Adrenal gland (tissue), 12 donors: Measurements from ENCODE around the gene C16orf87. TPM values are rescaled to one million over a fixed set of nuclear protein-coding genes. Genes with fewer than 3 reads are reported as not detected.

Experiments used
- DNase-seq, 7 donors: peaks; one replicate each; pipeline ENCODE4 v3.0.0-alpha.2; 2019 to 2020
- H3K27ac ChIP-seq, 5 donors: fragments of 200-600 bp; sonication (generic) in 4 of 5; 1 replicate in 3 of 5; 2 replicates in 2 of 5; pipeline versions ENCODE4 v1.5.1 to v1.8.0; 2016 to 2020; ENCODE audit warnings: mild to moderate bottlenecking in 1 of 5
- H3K27me3 ChIP-seq: fragments of 200-600 bp; 2 replicates; pipeline ENCODE4 v1.8.0; 2021
- H3K36me3 ChIP-seq, 2 donors: fragments of 200-600 bp; replicated peaks in 1 of 2; 1 replicate in 1 of 2; 2 replicates in 1 of 2; pipeline versions ENCODE4 v1.5.1 to v1.8.0; 2018 to 2022
- H3K4me1 ChIP-seq, 2 donors: fragments of 200-600 bp; replicated peaks in 1 of 2; 1 replicate in 1 of 2; 2 replicates in 1 of 2; pipeline versions ENCODE4 v1.5.1 to v1.8.0; 2018 to 2021
- H3K4me3 ChIP-seq, 4 donors: fragments of 200-600 bp; sonication (generic) in 3 of 4; one replicate each; pipeline ENCODE4 v1.5.1; 2016 to 2018
- H3K9me3 ChIP-seq, 3 donors: fragments of 200-600 bp; sonication (generic) in 1 of 3; replicated peaks in 1 of 3; 1 replicate in 2 of 3; 2 replicates in 1 of 3; pipeline versions ENCODE4 v1.5.1 to v1.8.0; 2016 to 2021
- CTCF ChIP-seq, 6 experiments: fragments of 450-650 bp in 4 of 6; fragments of 200-600 bp in 2 of 6; sonication (generic) in 1 of 6; IDR thresholded peaks; 1 replicate in 5 of 6; 2 replicates in 1 of 6; pipeline versions ENCODE4 v1.5.1 to v1.8.0; 2016 to 2021; ENCODE audit warnings: antibody characterized with exemption in 6 of 6, mild to moderate bottlenecking in 2 of 6, moderate library complexity in 1 of 6
- POLR2A ChIP-seq, 2 donors: fragments of 450-650 bp; IDR thresholded peaks; one replicate each; pipeline ENCODE4 v1.6.1; 2017; ENCODE audit warnings: antibody characterized with exemption in 2 of 2, mild to moderate bottlenecking in 2 of 2, moderate library complexity in 1 of 2
- WGBS, 4 donors: extraction: QIAGEN DNeasy Blood & Tissue Kit in 2 of 4; methylation state at CpG; one replicate each; pipeline versions ENCODE4 v1.1.5 to v1.1.7; 2013 to 2017; 5-methylcytosine and 5-hydroxymethylcytosine counted together
- intact Hi-C, 2 donors: fragments of 100-400 bp; cut with DNase I; formaldehyde crosslinking; loops; one replicate each; pipeline versions ENCODE4 v1.14.1 to v1.15.0; 2022 to 2023
- polyA plus RNA-seq, 3 donors: library from polyadenylated mRNA; stranded (reverse); fragments of 200-250 nt in 2 of 3; fragments of 350-450 nt in 1 of 3; fragmentation: Illumina TruSeq in 1 of 3; extraction: RNeasy Lipid Tissue Mini Kit (QIAGEN cat#74804) in 1 of 3; gene quantifications; one replicate each; pipeline ENCODE4 v1.2.3, GENCODE V29; 2013 to 2014
- total RNA-seq, 9 donors: library from RNA; depleted of rRNA in 4 of 9; stranded (reverse); fragments of >200 nt in 4 of 9; fragments of 120-200 nt in 1 of 9; fragmentation: NEBNext Ultra II Directional in 1 of 9; extraction: Animal tissue kit (Norgen Biotek cat#: 25700) in 1 of 9; gene quantifications; one replicate each; pipeline versions ENCODE4 v1.1.0 to v1.2.4, GENCODE V29; 2013 to 2023
- donor health status: healthy with polysubstance abuse.
- donor health status: Bipolar disorder and iron deficiency.
- donor health status: DM: yes; HTN: yes; CAD: no.
- donor health status: DM: no; HTN: no; CAD: no.
- donor health status: DM: no; HTN: no; CAD: no.
- donor health status: DM: yes; HTN: yes; CAD: no.

C16orf87 gene
- total and polyA plus RNA-seq, 12 donors, result 2.3 to 26.0 (median 7.8) TPM

- Histone ChIP-seq H3K4me1 (no peaks in the 10 kb centered on the region), H3K27ac (no peak overlapping the region), H3K27me3 (no peaks in the 10 kb centered on the region), H3K36me3 (no peaks in the 10 kb centered on the region), H3K9me3 (no peaks in the 10 kb centered on the region), H3K4me3 (no peak overlapping the region)
- no peak for DNase-seq
- 89 to 98% (median 93%) methylated on average over 4 of the region's 4 CpGs for WGBS, 4 donors
- TF ChIP-seq POLR2A (IDR thresholded peaks at IDR 0.05) (no peak), CTCF (IDR thresholded peaks at IDR 0.05) (no peak)
- intact Hi-C loops, result no loop called here
Measured at GRCh38 chr16:46783800-46784199, 47.2 kb downstream of the C16orf87 start.

- no peak for DNase-seq
- H3K27me3 ChIP-seq, result no peaks in the 10 kb centered on the region
- no peaks in the 10 kb centered on the region for H3K4me1 ChIP-seq
- no peak overlapping the region for H3K4me3 ChIP-seq
- intact Hi-C loops, result no loop called here
- TF ChIP-seq CTCF (IDR thresholded peaks at IDR 0.05) (no peak), POLR2A (IDR thresholded peaks at IDR 0.05) (no peak)
- no peaks in the 10 kb centered on the region for H3K36me3 ChIP-seq
- no peak overlapping the region for H3K27ac ChIP-seq
- 78 to 88% (median 85%) methylated on average over 2 of the region's 2 CpGs for WGBS, 4 donors
- no peaks in the 10 kb centered on the region for H3K9me3 ChIP-seq
Measured at GRCh38 chr16:46782320-46782719, 48.7 kb downstream of the C16orf87 start.

- Histone ChIP-seq H3K27me3 (no peaks in the 10 kb centered on the region), H3K4me1 (no peaks in the 10 kb centered on the region), H3K27ac (no peak overlapping the region), H3K9me3 (no peaks in the 10 kb centered on the region), H3K4me3 (no peak overlapping the region), H3K36me3 (no peaks in the 10 kb centered on the region)
- 87 to 88% methylated on average over 12 of the region's 12 CpGs; no CpG with 5 or more reads in 2 of the 4 donors for WGBS, 4 donors
- intact Hi-C loops, result no loop called here
- TF ChIP-seq CTCF (IDR thresholded peaks at IDR 0.05) (no peak), POLR2A (IDR thresholded peaks at IDR 0.05) (no peak)
- no peak for DNase-seq
Measured at GRCh38 chr16:46777804-46778203, 53.2 kb downstream of the C16orf87 start.

GRCh38 chr16:46775214-46775613 lies 55.8 kb downstream of the C16orf87 start:
- intact Hi-C loops, result no loop called here
- H3K4me3 ChIP-seq, result no peak overlapping the region
- TF ChIP-seq CTCF (IDR thresholded peaks at IDR 0.05) (no peak), POLR2A (IDR thresholded peaks at IDR 0.05) (no peak)
- H3K36me3 ChIP-seq, result no peaks in the 10 kb centered on the region
- no peak for DNase-seq
- no peaks in the 10 kb centered on the region for H3K27me3 ChIP-seq
- no peaks in the 10 kb centered on the region for H3K4me1 ChIP-seq
- WGBS, 4 donors, result 82 to 92% (median 90%) methylated on average over 4 of the region's 4 CpGs
- no peak overlapping the region for H3K27ac ChIP-seq
- no peaks in the 10 kb centered on the region for H3K9me3 ChIP-seq
